NOMO-1 treated with dmso at 0.1 percent for 144 hours (cell line): ENCODE data around the gene KIAA0232.
"Not testable (repeated sequence)": the region's sequence is repeated elsewhere in the genome, so short reads cannot be mapped to it uniquely, and the experiment has no call there.

ENCODE experiments used
- DNase-seq: peaks from one replicate; lab custom pipeline; 2025; ENCODE audit not compliant: unreplicated experiment; lab: John Stamatoyannopoulos, UW

Gene KIAA0232

GRCh38 chr4:6894528-6895498 is 112.3 kb downstream of the KIAA0232 start:
- DNase-seq = no peak

DNA sequence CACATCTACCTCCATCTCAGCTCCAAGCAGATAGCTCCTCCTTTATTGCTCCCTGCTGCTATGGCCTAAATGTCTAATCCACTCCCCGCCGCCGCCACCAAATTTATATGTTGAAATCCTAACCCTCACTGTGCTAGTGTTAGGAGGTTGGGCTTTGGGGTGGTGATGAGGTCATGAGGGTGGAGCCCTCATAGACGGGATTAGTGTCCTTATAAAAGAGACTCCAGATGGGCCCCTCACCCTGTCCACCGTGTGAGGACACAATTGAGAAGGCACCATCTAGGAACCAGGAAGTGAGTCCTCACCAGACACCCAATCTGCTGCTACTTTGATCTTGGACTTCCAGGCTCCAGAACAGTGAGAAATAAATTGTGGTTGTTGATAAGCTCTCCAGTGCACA is 113.5 kb downstream of the KIAA0232 start:
- no peak for DNase-seq

DNA sequence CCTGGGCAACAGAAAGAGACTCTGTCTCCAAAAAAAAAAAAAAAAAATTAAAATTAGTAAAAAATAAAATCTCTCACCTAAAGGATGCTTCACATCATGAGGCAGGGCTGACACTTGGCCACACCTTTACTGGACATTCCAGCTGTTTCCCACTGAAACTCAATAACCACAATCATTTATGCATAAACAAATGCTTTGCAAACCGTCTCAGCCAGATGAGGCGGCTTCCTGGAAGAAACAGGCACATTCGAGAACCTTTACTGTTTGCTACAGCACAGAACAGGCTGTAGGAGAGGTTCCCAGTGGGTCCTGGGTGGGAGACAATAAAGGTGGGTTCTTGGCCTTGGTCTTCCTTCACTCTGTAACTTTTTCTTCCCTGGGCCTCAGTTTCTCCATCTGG is 116.2 kb downstream of the KIAA0232 start:
- DNase-seq = no peak

DNA sequence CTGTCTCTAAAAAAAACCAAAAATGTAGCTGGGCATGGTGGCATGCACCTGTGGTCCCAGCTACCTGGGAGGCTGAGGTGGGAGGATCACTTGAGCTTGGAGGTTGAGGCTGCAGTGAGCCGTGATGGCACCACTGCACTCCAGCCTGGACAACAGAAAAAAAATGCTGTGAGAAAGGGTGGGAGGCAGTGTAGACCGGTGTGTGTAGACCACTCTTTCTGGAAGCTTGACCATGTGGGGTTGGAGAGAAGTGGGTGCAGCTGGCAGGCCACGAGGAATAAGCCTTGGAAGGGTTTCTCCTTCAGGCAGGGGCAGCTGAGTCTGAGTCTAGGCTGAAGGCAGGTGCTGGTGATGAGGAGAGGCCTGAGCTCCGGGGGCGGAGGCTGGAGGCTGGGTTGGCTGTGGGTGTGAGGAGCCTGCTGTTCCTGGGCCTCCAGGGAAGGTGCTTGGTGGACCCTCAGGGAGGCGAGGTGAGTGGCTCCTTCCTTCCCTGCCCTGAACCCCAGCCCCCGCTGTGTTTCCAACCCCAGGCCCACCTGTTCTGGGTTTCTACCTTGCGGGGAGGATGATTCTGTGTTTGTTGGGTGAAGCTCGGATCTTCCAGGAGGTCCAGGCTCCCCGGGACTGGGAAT is 117.8 kb downstream of the KIAA0232 start:
- no peak for DNase-seq

DNA sequence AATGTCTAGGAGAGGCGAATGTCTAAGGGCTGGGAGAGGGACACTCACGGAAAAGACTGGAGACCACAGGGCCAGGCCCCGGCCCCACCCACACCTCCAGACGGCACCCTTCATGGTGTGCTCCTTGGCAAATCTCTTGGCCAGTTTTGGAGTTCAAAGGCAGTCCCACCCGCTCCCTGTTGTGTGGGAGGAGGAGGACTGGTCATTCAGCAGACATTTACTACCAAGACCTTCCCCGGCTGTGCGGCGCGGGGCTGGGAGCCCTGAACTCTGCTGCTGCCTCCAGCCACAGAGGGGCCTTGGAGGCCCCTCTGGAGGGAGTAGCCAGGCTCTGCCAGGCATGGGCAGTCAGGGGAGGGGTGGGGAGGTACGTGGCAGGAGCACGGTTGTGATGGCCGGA is 118.4 kb downstream of the KIAA0232 start:
- DNase-seq = no peak

GRCh38 chr4:6901669-6902317 is 119.3 kb downstream of the KIAA0232 start:
- DNase-seq = no peak

DNA sequence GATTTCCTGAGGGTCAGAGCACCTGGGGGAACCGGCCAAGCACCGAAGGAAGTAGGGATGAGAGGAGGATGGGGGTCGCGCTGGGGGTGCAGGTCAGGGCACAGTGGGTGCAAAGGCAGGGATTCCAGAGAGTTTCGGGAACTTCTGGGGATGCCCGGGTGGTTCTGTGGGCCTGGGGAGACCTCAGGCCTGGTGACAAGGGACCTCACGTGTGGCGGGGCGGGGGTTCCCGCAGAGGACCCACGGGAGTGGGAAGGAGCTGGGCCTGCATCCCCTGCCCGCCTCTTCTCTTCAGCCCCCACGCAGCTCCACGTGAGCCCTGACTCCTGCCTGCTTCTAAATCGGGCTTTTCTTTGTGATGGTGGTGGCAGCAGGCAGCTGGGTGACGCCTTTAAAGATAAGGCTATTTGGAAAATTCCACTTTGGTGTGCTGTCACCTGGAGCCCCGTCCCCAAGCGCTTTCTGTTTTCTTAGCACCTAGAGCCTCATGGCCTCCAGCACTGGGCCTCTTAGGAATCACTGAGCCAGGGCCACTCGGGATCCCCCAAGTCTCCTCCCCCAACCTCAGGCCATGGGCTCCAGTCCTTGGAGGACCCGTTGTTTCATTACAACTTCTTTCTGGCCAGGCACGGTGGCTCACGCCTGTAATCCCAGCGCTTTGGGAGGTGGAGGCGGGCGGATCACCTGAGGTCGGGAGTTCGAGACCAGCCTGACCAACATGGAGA is 120.0 kb downstream of the KIAA0232 start:
- no peak for DNase-seq

DNA sequence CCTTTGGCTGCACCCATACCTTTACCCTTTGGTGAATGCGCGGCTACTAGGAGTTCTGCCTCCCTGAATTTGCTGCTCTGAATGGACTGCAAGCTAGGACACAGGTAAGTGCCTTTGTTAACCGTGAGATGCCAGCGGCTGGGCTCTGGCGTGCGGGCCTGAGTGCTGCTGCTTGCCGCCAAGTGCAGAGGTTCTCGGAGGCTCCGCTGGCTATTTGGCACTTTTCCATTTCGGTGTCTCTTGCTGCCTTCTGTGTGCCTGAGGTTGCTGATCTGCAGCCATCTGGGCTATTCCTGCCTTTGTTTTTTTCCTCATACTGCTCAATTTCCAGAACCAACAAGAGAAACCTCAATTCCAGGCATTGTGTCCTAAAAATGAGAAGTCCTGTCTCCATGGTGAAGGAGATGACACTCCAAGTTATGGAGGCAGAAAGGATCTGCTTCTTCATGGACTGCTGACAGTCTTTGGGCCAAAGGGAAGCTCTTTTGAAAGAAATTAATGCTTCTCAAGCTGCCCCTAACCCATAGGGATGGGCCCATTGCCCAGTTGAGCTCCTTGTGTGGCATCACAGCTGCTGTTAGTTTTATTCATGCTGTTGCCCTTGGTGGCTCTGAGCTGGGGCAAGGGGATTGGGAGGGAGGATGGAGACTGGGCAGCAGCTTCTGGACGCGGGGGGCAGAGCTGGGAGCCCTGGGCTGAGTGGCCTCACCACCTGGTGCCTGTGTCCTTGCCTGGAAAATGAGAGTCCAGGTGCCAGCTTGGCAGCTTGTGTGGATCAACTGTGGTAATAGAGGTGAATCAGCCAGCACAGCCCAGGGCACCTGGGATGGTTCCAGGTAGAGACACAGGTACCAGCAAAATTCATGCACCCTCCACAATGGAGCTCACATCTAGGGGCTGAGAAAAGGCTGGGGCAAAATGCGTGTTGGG is 123.3 kb downstream of the KIAA0232 start:
- DNase-seq = no peak

DNA sequence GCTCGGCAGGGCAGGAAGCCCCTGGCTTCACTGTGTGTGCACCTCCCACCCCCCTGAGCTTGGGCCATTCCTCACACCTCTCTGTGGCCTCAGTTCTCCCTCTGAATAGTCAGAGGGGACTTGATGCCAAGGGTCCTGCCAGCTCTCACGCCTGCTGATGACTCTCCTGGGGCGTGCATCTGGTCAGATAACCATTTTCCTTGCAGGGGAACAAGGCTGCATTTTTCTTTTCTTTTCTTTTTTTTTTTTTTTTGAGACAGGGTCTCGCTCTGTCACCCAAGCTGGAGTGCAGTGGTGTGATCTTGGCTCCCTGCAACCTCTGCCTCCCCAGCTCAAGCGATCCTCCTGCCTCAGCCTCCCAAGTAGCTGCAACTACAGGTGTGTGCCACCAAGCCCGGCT is 124.0 kb downstream of the KIAA0232 start:
- DNase-seq = not testable (repeated sequence)

GRCh38 chr4:6907658-6908191 is 125.2 kb downstream of the KIAA0232 start:
- DNase-seq = no peak

GRCh38 chr4:6908432-6909112 is 126.0 kb downstream of the KIAA0232 start:
- DNase-seq = no peak

DNA sequence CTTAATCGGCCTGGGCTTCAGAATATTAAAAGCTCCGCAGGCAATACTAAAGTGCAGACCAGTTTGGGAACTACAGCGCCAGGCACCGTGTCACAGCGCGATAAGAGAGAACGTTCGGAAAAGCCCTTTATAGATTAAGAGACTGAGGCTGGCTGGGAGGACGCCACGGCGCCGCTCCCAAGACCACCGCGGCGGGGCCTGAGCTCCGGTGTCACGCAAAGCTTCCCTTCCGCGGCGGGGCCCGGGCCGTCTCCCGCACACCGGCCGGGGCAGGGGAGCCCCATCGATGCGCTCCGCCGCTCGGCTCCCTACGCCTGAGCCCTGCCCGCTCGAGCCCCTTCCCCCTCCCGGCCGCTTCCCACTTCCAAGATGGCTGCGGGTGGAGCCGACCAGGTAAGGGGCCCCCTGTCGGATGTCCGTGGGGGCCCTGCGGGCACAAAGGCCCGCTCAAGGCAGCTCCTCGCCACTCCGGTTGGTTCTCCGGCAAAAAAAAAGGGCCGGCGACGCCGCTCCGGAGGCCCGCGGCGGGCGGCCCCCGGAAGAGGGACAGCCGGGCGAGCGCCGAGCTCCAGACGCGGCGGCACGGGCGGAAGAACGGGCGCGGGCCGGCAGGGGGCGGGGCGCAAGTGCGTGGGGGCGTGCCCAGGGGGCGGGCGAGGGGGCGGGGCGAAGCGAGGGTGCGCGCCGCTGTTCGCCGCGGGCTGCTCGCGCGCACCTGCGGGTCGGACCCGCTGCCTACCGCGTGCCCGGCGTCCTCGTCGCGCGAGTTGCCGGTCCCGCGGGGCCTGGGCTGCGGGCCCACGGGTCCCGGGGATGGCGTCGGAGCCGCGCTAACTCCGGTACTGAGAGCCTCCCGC is 126.8 kb downstream of the KIAA0232 start, which contains the start of gene TBC1D14:
Gene TBC1D14, plus strand, starts transcription at position 714 of the 857 bp plus-strand sequence. CDS start 13,564 bp downstream, outside the sequence.
- peak; percentile 73 for DNase-seq

DNA sequence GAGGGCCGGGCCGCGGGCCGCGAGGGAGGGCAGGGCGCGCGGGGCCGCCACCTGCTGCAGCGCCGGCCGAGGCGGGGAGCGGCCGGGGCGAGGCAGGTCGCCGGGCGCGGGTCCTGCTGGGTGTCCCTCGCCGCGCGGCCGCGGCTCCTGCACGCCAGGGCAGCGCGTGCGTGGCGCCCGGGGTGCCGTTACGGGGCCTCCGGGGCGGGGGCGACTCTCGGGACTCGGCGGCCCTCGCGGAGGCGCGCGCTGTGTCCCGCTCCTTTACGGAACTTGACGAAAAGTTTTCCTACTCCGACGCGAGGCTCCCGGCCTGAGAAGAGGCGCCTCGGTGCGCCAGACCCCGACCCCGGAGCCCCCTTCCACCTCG is 127.4 kb downstream of the KIAA0232 start:
- DNase-seq = no peak

DNA sequence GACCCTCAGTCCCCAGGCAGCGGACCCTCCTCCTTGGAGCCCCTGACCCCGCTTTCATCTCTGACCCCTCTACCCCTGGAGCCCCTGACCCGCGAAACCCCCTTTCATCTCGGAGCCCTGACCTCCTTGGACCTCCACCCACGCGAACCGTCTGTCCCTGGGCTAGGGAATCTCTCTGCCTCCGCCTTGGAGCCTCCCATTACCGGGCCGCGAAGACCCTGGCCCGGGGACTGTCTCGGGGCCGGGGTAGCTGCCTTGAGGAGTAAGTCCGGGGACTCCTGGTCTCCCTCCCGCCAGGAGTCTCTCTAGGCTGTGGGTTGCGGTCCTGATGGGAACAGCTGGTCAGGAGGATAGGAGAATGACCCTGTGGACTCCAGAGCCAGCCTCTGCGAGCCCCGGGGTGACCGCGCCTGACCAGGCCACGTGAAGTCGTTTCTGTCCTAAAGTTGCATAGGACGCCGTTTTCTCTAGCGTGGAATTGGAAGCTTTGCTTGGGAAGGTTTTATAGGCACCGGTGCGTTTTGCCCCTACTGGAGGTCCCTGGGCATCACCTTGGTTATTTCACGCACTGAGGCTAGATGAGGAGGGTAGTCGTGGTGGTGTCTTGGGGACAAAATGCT is 127.9 kb downstream of the KIAA0232 start:
- no peak for DNase-seq

GRCh38 chr4:6910960-6911874 is 128.7 kb downstream of the KIAA0232 start:
- no peak for DNase-seq

GRCh38 chr4:6911917-6912316 is 129.4 kb downstream of the KIAA0232 start:
- DNase-seq = not testable (repeated sequence)

- DNase-seq = no peak
These were observed 129.9 kb downstream of the KIAA0232 start for GRCh38 chr4:6912441-6912840.
